Endothelial cell (in vitro differentiated cells): ENCODE results near the gene MOSMO. TPM values are rescaled to one million over a fixed set of nuclear protein-coding genes. Genes with fewer than 3 reads are reported as not detected.

ENCODE experiments used
- DNase-seq: peaks from one replicate; pipeline ENCODE4 v3.0.0; 2021; ENCODE audit warnings: low spot score
- H3K27ac Mint-ChIP-seq: one replicate; pipeline ENCODE4 v1.8.0; 2021; ENCODE audit warnings: mixed read lengths, inconsistent platforms; ENCODE audit not compliant: unreplicated experiment
- H3K27me3 Mint-ChIP-seq: one replicate; pipeline ENCODE4 v1.8.0; 2021; ENCODE audit warnings: mild to moderate bottlenecking, moderate library complexity, mixed read lengths, inconsistent platforms; ENCODE audit not compliant: unreplicated experiment
- H3K36me3 Mint-ChIP-seq: one replicate; pipeline ENCODE4 v1.8.0; 2021; ENCODE audit warnings: mild to moderate bottlenecking, low read depth, mixed read lengths, inconsistent platforms; ENCODE audit not compliant: unreplicated experiment
- H3K4me1 Mint-ChIP-seq: one replicate; pipeline ENCODE4 v1.8.0; 2021; ENCODE audit warnings: mild to moderate bottlenecking, mixed read lengths, inconsistent platforms; ENCODE audit not compliant: unreplicated experiment
- H3K4me3 Mint-ChIP-seq: one replicate; pipeline ENCODE4 v1.8.0; 2021; ENCODE audit warnings: mild to moderate bottlenecking, mixed read lengths, inconsistent platforms; ENCODE audit not compliant: unreplicated experiment
- H3K9me3 Mint-ChIP-seq: one replicate; pipeline ENCODE4 v1.8.0; 2021; ENCODE audit warnings: mixed read lengths, inconsistent platforms; ENCODE audit not compliant: unreplicated experiment
- total RNA-seq: library from RNA; stranded (reverse); fragmentation: NEBNext Ultra II Directional; extraction: Animal tissue kit (Norgen Biotek cat#: 25700); gene quantifications from one replicate; pipeline ENCODE4 v1.2.1, GENCODE V29; 2021; ENCODE audit not compliant: unreplicated experiment
- TF ChIP-seq, protein P1 (sequence below): fragments of 200-600 bp; sonication (generic); IDR thresholded peaks from one replicate; pipeline ENCODE4 v1.5.0; 2021; ENCODE audit warnings: antibody characterized with exemption; ENCODE audit not compliant: unreplicated experiment

MOSMO gene
- total RNA-seq, 1 donor from 2014 or later: 15.1 TPM

DNA sequence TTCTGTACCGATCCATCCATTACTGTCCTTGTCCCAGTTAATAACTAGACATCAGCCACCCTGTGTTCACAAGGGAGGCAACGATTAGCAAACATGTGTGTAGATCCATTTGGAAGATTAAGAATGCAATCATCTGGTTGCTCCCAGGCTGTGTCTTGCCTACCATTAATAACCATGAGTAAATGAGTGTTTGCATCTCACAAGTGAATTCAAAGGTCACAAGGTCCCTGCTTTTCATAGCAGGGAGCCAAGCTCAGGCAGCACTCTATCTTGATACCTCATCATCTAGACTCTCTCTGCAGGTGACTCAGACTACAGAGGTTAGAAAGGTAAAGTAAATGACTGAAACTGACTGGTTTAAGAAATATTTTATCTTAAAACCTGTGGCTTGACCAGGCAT lies 109.7 kb downstream of the MOSMO start:
- H3K4me1 Mint-ChIP-seq: no peaks in the 10 kb centered on the region
- no peak for DNase-seq
- TF ChIP-seq, protein P1, sequence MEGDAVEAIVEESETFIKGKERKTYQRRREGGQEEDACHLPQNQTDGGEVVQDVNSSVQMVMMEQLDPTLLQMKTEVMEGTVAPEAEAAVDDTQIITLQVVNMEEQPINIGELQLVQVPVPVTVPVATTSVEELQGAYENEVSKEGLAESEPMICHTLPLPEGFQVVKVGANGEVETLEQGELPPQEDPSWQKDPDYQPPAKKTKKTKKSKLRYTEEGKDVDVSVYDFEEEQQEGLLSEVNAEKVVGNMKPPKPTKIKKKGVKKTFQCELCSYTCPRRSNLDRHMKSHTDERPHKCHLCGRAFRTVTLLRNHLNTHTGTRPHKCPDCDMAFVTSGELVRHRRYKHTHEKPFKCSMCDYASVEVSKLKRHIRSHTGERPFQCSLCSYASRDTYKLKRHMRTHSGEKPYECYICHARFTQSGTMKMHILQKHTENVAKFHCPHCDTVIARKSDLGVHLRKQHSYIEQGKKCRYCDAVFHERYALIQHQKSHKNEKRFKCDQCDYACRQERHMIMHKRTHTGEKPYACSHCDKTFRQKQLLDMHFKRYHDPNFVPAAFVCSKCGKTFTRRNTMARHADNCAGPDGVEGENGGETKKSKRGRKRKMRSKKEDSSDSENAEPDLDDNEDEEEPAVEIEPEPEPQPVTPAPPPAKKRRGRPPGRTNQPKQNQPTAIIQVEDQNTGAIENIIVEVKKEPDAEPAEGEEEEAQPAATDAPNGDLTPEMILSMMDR: no peak
- H3K36me3 Mint-ChIP-seq: no peaks in the 10 kb centered on the region
- H3K4me3 Mint-ChIP-seq: no peak overlapping the region
- H3K27ac Mint-ChIP-seq: no peak overlapping the region
- peaks cover 1% of the 10 kb centered on the region for H3K27me3 Mint-ChIP-seq
- no peaks in the 10 kb centered on the region for H3K9me3 Mint-ChIP-seq

DNA sequence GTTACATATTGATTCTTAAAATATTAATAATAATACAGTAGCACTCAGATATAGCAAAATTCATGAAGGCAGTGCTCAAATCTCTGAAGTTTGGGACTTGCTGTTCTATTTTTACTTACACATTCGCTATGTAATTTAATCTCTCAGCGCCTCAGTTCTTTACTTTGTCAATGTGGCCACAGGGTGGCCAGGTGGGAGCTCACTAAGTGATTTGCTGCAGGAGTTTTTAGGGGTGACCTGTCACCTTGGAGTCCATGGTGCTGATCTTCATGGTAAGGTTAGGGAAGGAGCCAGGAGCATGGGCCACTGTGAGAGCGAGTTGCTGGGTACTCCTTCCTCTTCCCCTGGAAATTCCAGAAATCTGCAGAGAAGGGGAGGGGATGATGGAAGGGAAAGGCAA lies 112.5 kb downstream of the MOSMO start:
- no peak overlapping the region for H3K27ac Mint-ChIP-seq
- TF ChIP-seq, protein P1: no peak
- DNase-seq: no peak

DNA sequence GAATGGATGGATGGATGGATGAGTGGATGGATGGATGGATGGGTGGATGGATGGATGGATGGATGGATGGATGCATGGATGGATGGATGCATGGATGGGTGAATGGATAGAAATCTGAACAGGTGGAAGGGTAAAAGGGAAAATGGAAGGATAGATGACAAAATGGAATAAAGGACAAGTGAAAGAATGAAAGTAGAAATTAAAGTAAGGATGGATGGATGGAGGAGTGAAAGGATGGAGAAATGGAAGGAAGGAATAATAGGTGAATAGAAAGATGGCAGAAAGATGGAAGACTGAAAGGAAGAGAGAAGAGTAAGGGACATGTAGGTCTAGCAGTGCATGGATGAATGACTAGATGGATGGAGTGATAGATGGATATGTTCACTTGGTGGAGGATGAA lies 114.3 kb downstream of the MOSMO start:
- TF ChIP-seq, protein P1: no peak

More for the DNA sequence above, 112.5 kb downstream of the MOSMO start:
- no peak overlapping the region for H3K4me3 Mint-ChIP-seq
- peaks cover 3% of the 10 kb centered on the region for H3K4me1 Mint-ChIP-seq
- peaks cover 1% of the 10 kb centered on the region for H3K27me3 Mint-ChIP-seq
- H3K36me3 Mint-ChIP-seq: no peaks in the 10 kb centered on the region
- H3K9me3 Mint-ChIP-seq: no peaks in the 10 kb centered on the region

DNA sequence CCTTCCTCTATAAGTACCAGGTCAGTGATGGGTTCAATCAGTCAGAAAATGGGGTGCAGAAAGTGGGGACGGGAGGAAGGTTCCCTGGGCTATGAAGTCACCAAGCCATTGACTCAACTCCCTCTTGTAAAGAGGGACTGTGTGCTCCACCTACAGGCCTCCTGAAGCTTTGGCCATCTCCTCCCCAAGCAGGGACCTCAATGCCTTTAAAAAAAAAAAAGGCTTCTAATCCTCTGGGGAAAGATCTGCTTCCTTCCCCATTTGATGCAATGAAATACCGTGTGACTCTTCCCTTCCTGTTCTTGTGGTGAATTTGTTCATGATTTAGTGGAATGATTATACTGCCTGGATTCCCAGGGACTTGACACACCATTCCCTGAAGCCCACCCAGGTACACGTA lies 115.2 kb downstream of the MOSMO start:
- TF ChIP-seq, protein P1: no peak
- no peak overlapping the region for H3K27ac Mint-ChIP-seq
- no peaks in the 10 kb centered on the region for H3K9me3 Mint-ChIP-seq
- no peak overlapping the region for H3K4me3 Mint-ChIP-seq
- peaks cover 3% of the 10 kb centered on the region for H3K4me1 Mint-ChIP-seq
- H3K36me3 Mint-ChIP-seq: no peaks in the 10 kb centered on the region
- H3K27me3 Mint-ChIP-seq: no peaks in the 10 kb centered on the region
- DNase-seq: no peak

More for the DNA sequence above, 114.3 kb downstream of the MOSMO start:
- Mint-ChIP-seq H3K4me3 (no peak overlapping the region), H3K27ac (peak overlapping the region; percentile 7), H3K27me3 (no peaks in the 10 kb centered on the region), H3K9me3 (no peaks in the 10 kb centered on the region), H3K36me3 (no peaks in the 10 kb centered on the region), H3K4me1 (peaks cover 3% of the 10 kb centered on the region)
- DNase-seq: no peak

DNA sequence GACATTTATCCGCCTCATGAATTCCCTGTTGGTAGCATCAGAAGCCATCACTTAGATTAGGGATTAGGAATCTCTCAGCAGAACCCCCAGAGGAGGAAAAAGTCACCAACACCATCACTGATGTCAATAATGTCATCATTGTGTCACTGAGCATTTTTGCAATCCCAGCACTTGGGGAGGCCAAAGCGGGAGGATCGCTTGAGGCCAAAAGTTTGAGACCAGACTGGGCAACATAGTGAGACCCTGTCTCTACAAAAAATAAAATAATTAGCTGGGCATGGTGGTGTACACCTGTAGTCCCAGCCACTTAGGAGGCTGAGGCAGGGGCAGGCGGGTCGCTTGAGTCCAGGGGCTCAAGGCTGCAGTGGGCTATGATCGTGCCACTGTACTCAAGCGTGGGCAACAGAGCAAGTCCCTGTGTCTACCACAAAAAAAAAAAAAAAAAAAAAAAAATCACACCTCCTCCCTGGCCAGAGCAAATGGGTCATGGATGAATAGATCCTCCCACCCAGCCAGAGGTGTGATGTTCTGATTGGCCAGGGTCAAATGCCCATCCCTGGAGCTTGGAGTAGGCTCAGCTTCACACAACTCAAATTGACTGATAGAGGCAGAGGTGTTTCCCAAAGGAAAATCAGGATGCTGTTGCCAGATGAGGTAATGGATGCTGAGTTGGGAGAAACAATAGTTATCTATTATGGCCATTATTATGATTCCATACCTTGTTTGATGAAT lies 116.0 kb downstream of the MOSMO start:
- Mint-ChIP-seq H3K9me3 (no peaks in the 10 kb centered on the region), H3K27me3 (no peaks in the 10 kb centered on the region), H3K4me1 (peaks cover 3% of the 10 kb centered on the region), H3K4me3 (no peak overlapping the region), H3K36me3 (no peaks in the 10 kb centered on the region), H3K27ac (no peak overlapping the region)
- no peak for DNase-seq
- TF ChIP-seq, protein P1: no peak
